DOHH2 (cell line): ENCODE data around the gene ATP8B4.

Experiments used
- H3F3A ChIP-seq: fragments of 200-600 bp; sonication (generic), shearing (Covaris generic); 2 replicates; pipeline ENCODE4 v1.6.0; 2016; ENCODE audit warnings: antibody characterized with exemption, mild to moderate bottlenecking; ENCODE audit not compliant: control insufficient read depth, insufficient read depth
- H3K27ac ChIP-seq: fragments of 200-600 bp; sonication (generic); 2 replicates; pipeline ENCODE4 v1.5.1; 2014; ENCODE audit warnings: low read depth, mild to moderate bottlenecking, low read length, moderate library complexity
- H3K27me3 ChIP-seq: fragments of 200-600 bp; sonication (generic); 2 replicates; pipeline ENCODE4 v1.6.1; 2014; ENCODE audit warnings: mild to moderate bottlenecking, low read length, mixed read lengths; ENCODE audit not compliant: control insufficient read depth
- H3K36me3 ChIP-seq: fragments of 200-600 bp; sonication (generic); 2 replicates; pipeline ENCODE4 v1.6.1; 2014; ENCODE audit warnings: mild to moderate bottlenecking, low read length, moderate library complexity, mixed read lengths; ENCODE audit not compliant: control insufficient read depth
- H3K4me1 ChIP-seq: fragments of 200-600 bp; sonication (generic); 2 replicates; pipeline ENCODE4 v1.6.1; 2014; ENCODE audit warnings: mild to moderate bottlenecking, low read length, mixed read lengths; ENCODE audit not compliant: control insufficient read depth
- H3K4me2 ChIP-seq: fragments of 200-600 bp; sonication (generic); 2 replicates; pipeline ENCODE4 v1.6.0; 2014; ENCODE audit warnings: mild to moderate bottlenecking, low read length, moderate library complexity
- H3K4me3 ChIP-seq: fragments of 200-600 bp; sonication (generic); 2 replicates; pipeline ENCODE4 v1.5.1; 2014; ENCODE audit warnings: mild to moderate bottlenecking, low read length, mixed read lengths
- H3K79me2 ChIP-seq: fragments of 200-600 bp; sonication (generic); 2 replicates; pipeline ENCODE4 v1.6.1; 2014; ENCODE audit warnings: mild to moderate bottlenecking, low read length, mixed read lengths; ENCODE audit not compliant: control insufficient read depth
- H3K9me2 ChIP-seq: fragments of 200-600 bp; sonication (generic); replicated peaks from 2 replicates; pipeline ENCODE4 v1.6.1; 2014; ENCODE audit warnings: mild to moderate bottlenecking, low read length, mixed read lengths; ENCODE audit not compliant: control insufficient read depth
- H3K9me3 ChIP-seq: fragments of 200-600 bp; sonication (generic); 2 replicates; pipeline ENCODE4 v1.6.1; 2014; ENCODE audit warnings: antibody characterized with exemption, low read length, mixed read lengths; ENCODE audit not compliant: control insufficient read depth, insufficient read depth
- H4K20me1 ChIP-seq: fragments of 200-600 bp; sonication (generic); 2 replicates; pipeline ENCODE4 v1.6.0; 2014; ENCODE audit warnings: low read depth, mild to moderate bottlenecking, antibody characterized with exemption, low read length, moderate library complexity; ENCODE audit not compliant: control insufficient read depth, insufficient read depth
- CTCF ChIP-seq: fragments of 200-600 bp; sonication (generic); IDR thresholded peaks from one replicate; pipeline ENCODE4 v1.5.1; 2014; ENCODE audit warnings: antibody characterized with exemption, mild to moderate bottlenecking, low read depth, low read length; ENCODE audit not compliant: poor library complexity, severe bottlenecking
- EZH2phosphoT487 ChIP-seq: fragments of 200-600 bp; sonication (generic); IDR thresholded peaks from 2 replicates; pipeline ENCODE4 v1.6.1; 2017; ENCODE audit warnings: borderline replicate concordance, mild to moderate bottlenecking, antibody characterized with exemption, low read length, moderate library complexity, mixed read lengths

The ATP8B4 gene

GRCh38 chr15:49901996-49902684 lies 216.9 kb downstream of the ATP8B4 start:
- Histone ChIP-seq H3F3A (no peaks in the 10 kb centered on the region), H3K9me3 (no peaks in the 10 kb centered on the region), H3K36me3 (no peaks in the 10 kb centered on the region), H3K4me1 (no peaks in the 10 kb centered on the region), H3K4me3 (no peak overlapping the region), H4K20me1 (no peaks in the 10 kb centered on the region), H3K27ac (no peak overlapping the region), H3K79me2 (no peaks in the 10 kb centered on the region), H3K27me3 (no peaks in the 10 kb centered on the region), H3K9me2 (no peaks in the 10 kb centered on the region), H3K4me2 (no peak overlapping the region)
- TF ChIP-seq CTCF = no peak
- TF ChIP-seq EZH2phosphoT487 = no peak

- Histone ChIP-seq H3K36me3 (no peaks in the 10 kb centered on the region), H4K20me1 (no peaks in the 10 kb centered on the region), H3K27ac (no peak overlapping the region), H3K4me1 (no peaks in the 10 kb centered on the region), H3K79me2 (no peaks in the 10 kb centered on the region), H3K4me2 (no peak overlapping the region), H3K9me3 (no peaks in the 10 kb centered on the region), H3K4me3 (no peak overlapping the region), H3F3A (no peaks in the 10 kb centered on the region), H3K27me3 (no peaks in the 10 kb centered on the region), H3K9me2 (no peaks in the 10 kb centered on the region)
- TF ChIP-seq EZH2phosphoT487 (no peak), CTCF (no peak)
Measured at GRCh38 chr15:49901321-49901720, 217.7 kb downstream of the ATP8B4 start.

GRCh38 chr15:49900903-49901235 lies 218.2 kb downstream of the ATP8B4 start:
- no peaks in the 10 kb centered on the region for H3K79me2 ChIP-seq
- no peak overlapping the region for H3K4me2 ChIP-seq
- no peak overlapping the region for H3K27ac ChIP-seq
- no peaks in the 10 kb centered on the region for H4K20me1 ChIP-seq
- TF ChIP-seq CTCF (no peak), EZH2phosphoT487 (no peak)
- H3K9me3 ChIP-seq = no peaks in the 10 kb centered on the region
- no peaks in the 10 kb centered on the region for H3K4me1 ChIP-seq
- H3K4me3 ChIP-seq = no peak overlapping the region
- no peaks in the 10 kb centered on the region for H3K36me3 ChIP-seq
- H3K9me2 ChIP-seq = no peaks in the 10 kb centered on the region
- no peaks in the 10 kb centered on the region for H3K27me3 ChIP-seq
- no peaks in the 10 kb centered on the region for H3F3A ChIP-seq
